ENCODE measurements around the gene KCNC4.

DNA sequence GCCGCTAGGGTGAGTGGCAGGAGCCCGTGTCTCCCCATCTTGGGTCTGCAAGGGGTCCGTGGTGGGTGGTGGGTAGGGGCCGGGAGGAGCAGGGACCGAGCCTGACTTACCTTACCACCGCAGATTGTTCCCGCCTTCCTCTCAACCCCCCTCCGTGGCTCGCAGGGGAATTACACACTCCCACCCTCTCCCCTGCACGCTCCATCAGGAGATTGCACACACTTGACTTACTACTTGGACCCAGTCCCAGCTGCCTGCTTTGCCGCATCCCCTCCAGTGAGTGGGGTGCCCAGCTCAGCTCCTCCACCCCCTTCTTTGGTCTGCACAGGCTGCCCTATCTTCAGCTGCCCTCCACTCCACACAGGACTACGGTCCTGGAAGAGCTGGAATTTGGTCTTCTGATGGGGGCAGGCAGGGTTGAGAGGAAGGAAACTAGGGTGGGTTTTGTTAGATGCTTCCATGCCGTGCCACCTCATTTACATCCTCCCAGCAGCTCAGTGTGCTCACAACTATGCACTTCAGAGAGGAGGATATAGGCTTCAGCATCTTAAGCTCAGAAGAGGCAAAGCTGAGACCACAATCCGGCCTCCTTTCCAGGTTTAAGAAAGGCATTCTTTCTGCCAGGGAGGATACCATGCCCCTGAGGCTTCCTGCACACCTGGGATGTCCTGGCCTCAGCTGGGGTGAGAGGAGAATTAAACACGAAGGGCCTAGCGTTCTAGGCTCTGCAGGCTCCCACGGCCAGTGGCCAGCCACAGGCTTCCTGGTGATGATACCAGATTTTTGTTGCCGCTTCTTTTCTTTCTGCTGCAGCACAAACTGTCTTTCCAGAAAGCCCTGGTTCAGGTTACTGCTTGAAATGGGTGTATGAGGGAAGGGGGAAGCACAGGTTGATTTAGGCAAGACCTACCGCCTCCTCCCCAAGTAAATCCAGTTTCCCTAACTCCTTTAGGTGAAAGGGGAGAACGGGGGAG, 2.3 kb downstream of the KCNC4 start:
- TF ChIP-seq YY1 (IDR thresholded peaks at IDR 0.05; ENCODE audit: low read depth), result no peak
- TF ChIP-seq EP300 (IDR thresholded peaks at IDR 0.05; ENCODE audit: borderline replicate concordance), result no peak
- no peak for TF ChIP-seq TEAD4 (IDR thresholded peaks at IDR 0.05)
- no peak for TF ChIP-seq USF1 (IDR thresholded peaks at IDR 0.05)
- no peak for TF ChIP-seq CREB1 (IDR thresholded peaks at IDR 0.05; ENCODE audit: low read depth)
- no peak for TF ChIP-seq EGR1 (IDR thresholded peaks at IDR 0.05)
- TF ChIP-seq CEBPB (IDR thresholded peaks at IDR 0.05), result no peak
- TF ChIP-seq, protein P1, sequence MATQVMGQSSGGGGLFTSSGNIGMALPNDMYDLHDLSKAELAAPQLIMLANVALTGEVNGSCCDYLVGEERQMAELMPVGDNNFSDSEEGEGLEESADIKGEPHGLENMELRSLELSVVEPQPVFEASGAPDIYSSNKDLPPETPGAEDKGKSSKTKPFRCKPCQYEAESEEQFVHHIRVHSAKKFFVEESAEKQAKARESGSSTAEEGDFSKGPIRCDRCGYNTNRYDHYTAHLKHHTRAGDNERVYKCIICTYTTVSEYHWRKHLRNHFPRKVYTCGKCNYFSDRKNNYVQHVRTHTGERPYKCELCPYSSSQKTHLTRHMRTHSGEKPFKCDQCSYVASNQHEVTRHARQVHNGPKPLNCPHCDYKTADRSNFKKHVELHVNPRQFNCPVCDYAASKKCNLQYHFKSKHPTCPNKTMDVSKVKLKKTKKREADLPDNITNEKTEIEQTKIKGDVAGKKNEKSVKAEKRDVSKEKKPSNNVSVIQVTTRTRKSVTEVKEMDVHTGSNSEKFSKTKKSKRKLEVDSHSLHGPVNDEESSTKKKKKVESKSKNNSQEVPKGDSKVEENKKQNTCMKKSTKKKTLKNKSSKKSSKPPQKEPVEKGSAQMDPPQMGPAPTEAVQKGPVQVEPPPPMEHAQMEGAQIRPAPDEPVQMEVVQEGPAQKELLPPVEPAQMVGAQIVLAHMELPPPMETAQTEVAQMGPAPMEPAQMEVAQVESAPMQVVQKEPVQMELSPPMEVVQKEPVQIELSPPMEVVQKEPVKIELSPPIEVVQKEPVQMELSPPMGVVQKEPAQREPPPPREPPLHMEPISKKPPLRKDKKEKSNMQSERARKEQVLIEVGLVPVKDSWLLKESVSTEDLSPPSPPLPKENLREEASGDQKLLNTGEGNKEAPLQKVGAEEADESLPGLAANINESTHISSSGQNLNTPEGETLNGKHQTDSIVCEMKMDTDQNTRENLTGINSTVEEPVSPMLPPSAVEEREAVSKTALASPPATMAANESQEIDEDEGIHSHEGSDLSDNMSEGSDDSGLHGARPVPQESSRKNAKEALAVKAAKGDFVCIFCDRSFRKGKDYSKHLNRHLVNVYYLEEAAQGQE (IDR thresholded peaks at IDR 0.05; ENCODE audit: low read depth), result no peak
- TF ChIP-seq RAD21 (IDR thresholded peaks at IDR 0.05; ENCODE audit: low read depth), result no peak

All from Ishikawa (cell line).